H1 (cell line): ENCODE measurements around the gene CRYBB1. TPM values are rescaled to one million over a fixed set of nuclear protein-coding genes. Genes with fewer than 3 reads are reported as not detected.

Experiments used
- CHD1 ChIP-seq: IDR thresholded peaks from 2 replicates; pipeline ENCODE4 v1.6.1; 2012; ENCODE audit warnings: low read depth, low read length, improper control_type of control experiment
- EP300 ChIP-seq, 2 experiments: IDR thresholded peaks; 1 replicate in 1 of 2; 2 replicates in 1 of 2; pipeline ENCODE4 v1.6.1; 2011 to 2012; ENCODE audit warnings: low read depth in 2 of 2, low read length in 2 of 2, mild to moderate bottlenecking in 2 of 2, borderline replicate concordance in 1 of 2, inconsistent platforms in 1 of 2, moderate library complexity in 1 of 2
- JUND ChIP-seq: IDR thresholded peaks from 2 replicates; pipeline ENCODE4 v1.6.1; 2011; ENCODE audit warnings: mild to moderate bottlenecking, improper control_type of control experiment, low read length
- POU5F1 ChIP-seq: IDR thresholded peaks from 2 replicates; pipeline ENCODE4 v1.6.1; 2011; ENCODE audit warnings: low read depth, mild to moderate bottlenecking, low read length, moderate library complexity
- RXRA ChIP-seq: IDR thresholded peaks from 2 replicates; pipeline ENCODE4 v1.6.1; 2011; ENCODE audit warnings: low read depth, mild to moderate bottlenecking, low read length, moderate library complexity; ENCODE audit not compliant: insufficient read depth
- SAP30 ChIP-seq: fragments of 300-600 bp; sonication (generic); IDR thresholded peaks from 2 replicates; pipeline ENCODE4 v1.7.1; 2012; ENCODE audit warnings: low read length, moderate library complexity, mild to moderate bottlenecking, inconsistent platforms; ENCODE audit not compliant: insufficient read depth, insufficient replicate concordance
- SP4 ChIP-seq: IDR thresholded peaks from 2 replicates; pipeline ENCODE4 v1.6.1; 2012; ENCODE audit warnings: low read length, inconsistent platforms
- polyA plus RNA-seq, 7 experiments: library from polyadenylated mRNA; depleted of rRNA in 3 of 7; stranded (reverse) in 5 of 7; unstranded in 2 of 7; fragments of >200 nt in 5 of 7; fragments of 200-250 nt in 2 of 7; gene quantifications; 1 replicate in 5 of 7; 2 replicates in 1 of 7; 4 replicates in 1 of 7; pipeline versions ENCODE4 v1.2.1 to v1.2.3, GENCODE V29; 2011 to 2013; ENCODE audit warnings: missing spikeins in 2 of 7, mixed read lengths in 2 of 7
- total RNA-seq: library from RNA; stranded (reverse); fragmentation: NEBNext Ultra II Directional; extraction: Animal tissue kit (Norgen Biotek cat#: 25700); gene quantifications from 2 replicates; pipeline ENCODE4 v1.2.1, GENCODE V29; 2021
- TF ChIP-seq, protein P1 (sequence below), 3 experiments: IDR thresholded peaks; 1 replicate in 2 of 3; 2 replicates in 1 of 3; pipeline versions ENCODE4 v1.5.1 to v1.6.1; 2011; ENCODE audit warnings: low read length in 3 of 3, mild to moderate bottlenecking in 3 of 3, inconsistent platforms in 2 of 3, low read depth in 1 of 3, moderate library complexity in 1 of 3; ENCODE audit not compliant: insufficient read depth in 1 of 3; ENCODE audit errors: control extremely low read depth in 1 of 3

Gene CRYBB1
- total and polyA plus RNA-seq, 2 of the 8 experiments (the other 6 are each of a cell fraction or from before 2014, with no cell fraction given): 1.7 to 6.0 TPM

DNA sequence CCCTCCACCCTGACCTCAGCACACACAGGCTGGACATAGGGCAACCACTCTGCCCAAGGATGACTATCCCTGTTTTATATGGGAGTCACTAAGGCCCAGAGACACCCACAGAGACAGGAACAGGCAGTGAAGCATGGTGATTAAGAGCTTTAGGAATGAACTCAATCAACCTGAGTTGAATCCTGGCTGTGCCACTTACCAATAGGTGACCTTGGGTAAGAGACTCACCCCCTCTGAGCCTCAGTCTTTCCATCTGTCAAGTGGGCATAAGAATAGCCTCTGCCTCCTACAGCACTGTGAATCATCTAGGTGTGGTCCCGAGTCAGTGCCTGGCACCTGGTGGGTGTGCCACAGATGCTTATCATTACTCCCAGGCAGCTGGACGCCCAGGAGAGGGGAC, 6.8 kb downstream of the CRYBB1 start (continued):
- TF ChIP-seq POU5F1 (no peak), SAP30 (no peak), SP4 (no peak), EP300 (IDR thresholded peaks at IDR 0.05; ENCODE audit: borderline replicate concordance in 1 of 2, low read depth in 2 of 2, low read length in 2 of 2) (no peak), RXRA (no peak), JUND (no peak), CHD1 (no peak)
- TF ChIP-seq, protein P1, sequence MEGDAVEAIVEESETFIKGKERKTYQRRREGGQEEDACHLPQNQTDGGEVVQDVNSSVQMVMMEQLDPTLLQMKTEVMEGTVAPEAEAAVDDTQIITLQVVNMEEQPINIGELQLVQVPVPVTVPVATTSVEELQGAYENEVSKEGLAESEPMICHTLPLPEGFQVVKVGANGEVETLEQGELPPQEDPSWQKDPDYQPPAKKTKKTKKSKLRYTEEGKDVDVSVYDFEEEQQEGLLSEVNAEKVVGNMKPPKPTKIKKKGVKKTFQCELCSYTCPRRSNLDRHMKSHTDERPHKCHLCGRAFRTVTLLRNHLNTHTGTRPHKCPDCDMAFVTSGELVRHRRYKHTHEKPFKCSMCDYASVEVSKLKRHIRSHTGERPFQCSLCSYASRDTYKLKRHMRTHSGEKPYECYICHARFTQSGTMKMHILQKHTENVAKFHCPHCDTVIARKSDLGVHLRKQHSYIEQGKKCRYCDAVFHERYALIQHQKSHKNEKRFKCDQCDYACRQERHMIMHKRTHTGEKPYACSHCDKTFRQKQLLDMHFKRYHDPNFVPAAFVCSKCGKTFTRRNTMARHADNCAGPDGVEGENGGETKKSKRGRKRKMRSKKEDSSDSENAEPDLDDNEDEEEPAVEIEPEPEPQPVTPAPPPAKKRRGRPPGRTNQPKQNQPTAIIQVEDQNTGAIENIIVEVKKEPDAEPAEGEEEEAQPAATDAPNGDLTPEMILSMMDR (IDR thresholded peaks at IDR 0.05; ENCODE audit: control extremely low read depth in 1 of 3, insufficient read depth in 1 of 3, low read depth in 1 of 3, low read length in 3 of 3): no peak
- TF ChIP-seq, all 59 proteins: peak for 0
